GM19023 (cell line): ENCODE results near the gene BDH1.

ENCODE experiments used
- ATAC-seq: cut with Tn5 transposase; IDR thresholded peaks from one replicate; pipeline ENCODE4 v1.9.1; 2021; ENCODE audit warnings: mild to moderate bottlenecking, moderate library complexity; ENCODE audit not compliant: unreplicated experiment

Gene BDH1

DNA sequence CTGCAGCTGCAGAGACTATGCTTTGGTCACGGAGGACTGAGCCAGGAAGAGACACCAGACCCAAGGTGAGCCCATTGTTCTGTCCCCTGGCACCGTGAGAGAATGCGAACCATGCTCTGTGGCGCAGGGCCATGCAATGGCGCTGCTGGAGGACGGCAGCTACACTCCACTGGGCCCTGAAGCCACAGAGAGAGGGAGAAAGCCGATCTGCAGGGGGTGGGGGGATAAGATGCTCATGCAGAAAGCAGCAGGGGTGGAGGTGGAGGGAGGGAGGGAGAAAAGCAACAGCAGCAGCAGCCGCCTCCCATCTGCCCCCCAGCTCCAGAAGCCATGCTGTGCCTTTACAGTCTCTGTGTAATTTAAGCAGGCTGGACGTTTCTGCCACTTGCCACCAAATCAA, 5.3 kb downstream of the BDH1 start:
- ATAC-seq, result no peak

DNA sequence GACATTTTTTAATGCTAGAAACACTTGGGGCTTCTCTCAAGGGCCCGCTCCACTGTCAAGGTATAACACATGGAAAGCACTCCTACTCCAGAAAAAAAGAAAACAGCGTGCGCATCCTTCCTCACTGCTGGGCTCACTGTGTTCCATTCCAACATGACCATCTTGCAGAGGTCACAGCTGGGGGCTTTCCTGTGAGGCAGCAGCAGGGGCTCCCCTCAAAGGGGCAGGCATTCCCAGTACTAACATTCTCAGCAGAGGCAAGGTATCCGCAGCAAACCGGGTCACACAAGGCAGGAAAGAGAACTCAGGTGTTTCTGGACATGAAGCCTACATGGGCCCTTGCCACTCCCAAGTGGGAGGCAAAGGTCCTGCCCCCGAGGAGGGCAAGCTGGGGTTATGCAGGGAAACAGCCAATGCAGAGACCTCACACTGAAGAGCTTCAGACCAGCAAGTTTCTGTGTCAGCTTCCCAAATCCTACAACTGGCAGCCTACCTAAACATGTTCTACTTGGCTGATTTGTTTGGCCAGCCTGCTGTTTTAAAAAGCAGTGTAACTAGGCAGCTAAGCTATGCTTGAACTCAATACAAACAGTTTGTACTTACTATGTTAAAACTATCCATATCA, 6.4 kb downstream of the BDH1 start:
- no peak for ATAC-seq

DNA sequence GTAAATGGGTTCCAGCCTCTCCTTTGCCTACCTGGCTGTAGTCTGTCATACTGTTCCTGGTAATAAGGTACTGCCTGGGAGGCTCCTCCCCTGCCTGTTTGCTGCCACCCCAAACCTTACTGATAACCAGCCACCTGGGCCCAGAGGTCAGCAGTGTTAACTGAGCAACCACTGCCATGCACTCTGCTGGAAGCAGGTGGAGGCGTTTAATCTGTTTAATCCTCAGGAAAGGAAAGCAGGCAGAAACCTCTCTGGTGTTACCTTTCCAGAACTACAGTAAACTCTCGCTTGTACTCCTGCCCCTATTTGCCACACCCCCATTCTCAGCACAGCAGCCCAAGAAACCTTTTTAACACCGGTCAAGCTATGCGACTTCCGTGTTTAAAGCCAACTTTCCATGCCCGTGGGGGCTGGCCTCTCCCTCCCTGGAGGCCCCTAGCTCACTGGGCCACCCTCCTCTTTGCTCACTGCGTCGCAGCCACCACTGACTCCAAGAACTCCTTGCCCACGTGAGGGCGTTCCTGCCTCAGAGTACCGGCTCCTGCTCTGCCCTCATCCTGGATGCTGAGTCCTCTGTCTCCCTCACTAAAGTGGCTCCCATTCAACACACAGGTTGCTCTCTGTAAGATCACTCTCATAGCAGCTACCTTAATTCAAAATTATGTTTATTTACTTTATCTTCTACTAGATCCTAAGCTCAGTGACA, 8.3 kb downstream of the BDH1 start:
- ATAC-seq, result no peak

DNA sequence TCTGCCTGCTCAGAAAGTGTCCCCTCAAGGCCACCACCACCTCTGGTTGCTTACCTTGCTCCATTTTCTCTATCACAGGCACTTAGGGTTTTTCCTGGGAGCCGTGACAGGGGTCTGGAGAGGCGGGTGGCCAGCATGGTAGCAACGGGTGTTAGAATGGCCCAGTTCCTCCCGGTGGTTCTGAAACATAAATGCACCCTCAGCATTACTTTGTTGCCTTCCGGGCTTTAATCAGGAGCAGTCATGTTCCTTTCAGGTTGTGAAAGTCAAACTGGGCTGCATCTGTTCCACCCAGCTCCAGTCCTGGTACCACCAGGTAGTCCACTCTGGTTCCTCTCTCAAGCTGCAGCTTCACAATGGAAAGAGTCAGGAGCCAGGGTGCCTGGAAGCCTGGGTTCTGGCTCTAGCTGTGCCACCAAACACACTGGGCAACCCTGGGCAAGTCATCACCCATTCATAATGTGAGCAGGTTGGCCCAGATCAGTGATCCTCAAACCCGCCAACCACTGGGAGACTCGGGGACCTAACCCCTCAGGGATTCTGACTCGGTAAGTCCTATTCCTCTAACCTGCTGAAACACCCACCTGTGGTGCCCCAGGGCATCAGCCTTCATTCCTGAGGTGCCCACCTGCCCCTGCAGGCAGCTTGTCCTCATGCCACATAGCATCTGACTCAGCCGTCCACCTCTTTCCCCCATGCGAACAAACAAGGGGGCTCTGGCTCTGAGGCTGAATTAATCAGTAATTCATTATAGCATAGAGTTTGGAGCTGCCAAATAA, 9.3 kb downstream of the BDH1 start:
- no peak for ATAC-seq

DNA sequence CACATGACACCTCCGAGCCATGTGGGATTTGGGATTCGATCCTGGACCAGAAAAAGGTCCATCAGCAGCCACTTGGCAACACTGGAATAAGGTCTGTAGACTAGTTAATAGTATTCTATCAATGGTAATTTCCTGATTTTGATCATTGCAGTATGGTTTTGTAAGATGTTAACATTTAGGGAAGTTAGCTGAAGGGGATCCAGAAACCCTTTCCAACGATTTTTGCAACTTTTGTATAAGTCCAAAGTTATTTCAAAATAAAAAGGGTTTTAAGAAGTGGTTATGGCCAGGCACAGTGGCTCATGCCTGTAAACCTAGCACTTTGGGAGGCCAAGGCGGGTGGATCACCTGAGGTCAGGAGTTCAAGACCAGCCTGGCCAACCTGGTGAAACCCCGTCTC, 10.2 kb downstream of the BDH1 start:
- ATAC-seq, result no peak

DNA sequence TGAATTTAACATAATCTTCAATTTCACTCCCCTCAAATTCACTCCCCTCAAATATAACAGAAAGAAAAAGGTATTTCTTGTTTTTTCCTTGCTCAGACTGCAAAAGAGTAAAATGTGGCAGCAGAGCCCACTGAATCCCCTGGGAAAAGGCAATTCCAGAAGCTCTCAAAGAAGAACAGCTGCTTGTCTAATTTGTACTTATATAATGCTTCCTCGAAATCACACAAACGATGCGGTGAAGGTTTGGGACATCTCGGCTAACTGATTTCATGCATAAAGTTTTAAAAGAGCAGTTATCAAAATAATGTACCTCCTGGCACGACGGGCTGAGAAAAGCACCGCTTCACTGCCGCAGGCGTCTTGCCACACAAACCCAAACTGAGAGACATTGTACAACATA, 10.7 kb downstream of the BDH1 start:
- no peak for ATAC-seq

DNA sequence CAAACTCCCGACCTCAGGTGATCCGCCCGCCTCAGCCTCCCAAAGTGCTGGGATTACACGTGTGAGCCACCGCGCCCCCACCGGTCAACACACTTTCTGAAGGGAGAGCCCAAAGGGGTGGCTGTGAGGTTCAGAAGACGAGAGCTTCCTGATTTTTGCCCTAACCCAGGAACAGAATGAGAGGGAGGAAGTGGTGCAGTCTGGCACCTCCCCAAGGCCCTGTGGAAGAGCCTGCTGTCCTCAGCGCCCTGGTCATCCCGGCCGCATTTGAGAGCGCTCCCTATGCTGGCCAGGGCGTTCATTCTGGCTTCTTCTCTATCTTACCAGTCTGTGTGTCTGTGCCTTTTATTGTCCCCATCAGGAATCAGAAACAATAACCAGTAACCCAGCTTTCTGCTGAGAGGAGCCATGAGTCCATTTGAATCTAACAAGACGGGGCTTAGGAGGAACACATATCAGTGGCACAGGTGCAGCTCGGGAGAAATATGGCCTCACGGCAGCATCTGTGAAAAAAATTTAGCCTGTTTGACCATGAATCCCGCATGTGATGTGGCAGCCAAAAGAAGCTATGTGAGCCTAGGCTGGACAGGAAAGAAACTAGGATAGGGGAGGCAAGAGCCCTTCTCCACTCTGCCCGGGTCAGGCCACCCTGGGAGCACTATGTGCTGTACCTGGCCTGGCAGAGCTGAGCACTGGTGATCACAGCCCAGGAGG, 12.9 kb downstream of the BDH1 start:
- no peak for ATAC-seq

DNA sequence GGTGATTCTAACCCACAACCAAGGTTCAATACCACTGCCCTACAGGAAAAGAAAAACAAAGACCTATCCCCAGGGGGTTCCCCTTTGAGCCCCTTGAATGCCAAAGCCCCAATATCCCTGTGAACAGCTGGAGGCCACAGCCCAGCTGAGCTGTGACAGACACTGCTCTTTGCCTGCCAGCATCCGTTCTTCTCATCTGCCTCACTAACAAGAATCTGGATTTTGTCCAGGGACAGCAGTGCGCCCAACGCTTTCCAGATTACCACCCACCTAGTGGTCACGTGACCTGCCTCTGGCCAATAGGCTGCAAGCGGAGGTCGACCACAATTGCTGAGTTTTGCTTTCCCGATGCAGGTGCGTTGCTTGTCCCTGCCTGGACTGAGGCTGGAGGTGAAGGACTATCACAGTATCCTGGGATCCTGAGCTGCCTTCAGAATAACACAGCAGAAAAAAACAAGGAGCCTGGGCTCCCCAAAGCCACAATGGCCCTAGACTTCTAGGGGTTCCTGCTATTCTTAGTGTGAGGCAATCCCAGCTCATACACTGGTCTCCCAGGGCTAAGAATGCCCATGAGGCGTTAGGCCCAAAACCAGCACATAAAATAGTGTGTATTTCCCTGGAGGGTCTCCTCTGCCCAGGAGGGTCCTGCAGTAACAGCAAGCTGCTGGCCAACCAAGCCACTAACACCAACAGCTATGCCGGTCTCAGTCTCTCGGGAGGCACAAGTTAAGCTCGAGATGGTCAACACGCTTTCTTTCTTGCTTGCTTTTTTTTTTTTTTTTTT, 13.8 kb downstream of the BDH1 start:
- no peak for ATAC-seq

DNA sequence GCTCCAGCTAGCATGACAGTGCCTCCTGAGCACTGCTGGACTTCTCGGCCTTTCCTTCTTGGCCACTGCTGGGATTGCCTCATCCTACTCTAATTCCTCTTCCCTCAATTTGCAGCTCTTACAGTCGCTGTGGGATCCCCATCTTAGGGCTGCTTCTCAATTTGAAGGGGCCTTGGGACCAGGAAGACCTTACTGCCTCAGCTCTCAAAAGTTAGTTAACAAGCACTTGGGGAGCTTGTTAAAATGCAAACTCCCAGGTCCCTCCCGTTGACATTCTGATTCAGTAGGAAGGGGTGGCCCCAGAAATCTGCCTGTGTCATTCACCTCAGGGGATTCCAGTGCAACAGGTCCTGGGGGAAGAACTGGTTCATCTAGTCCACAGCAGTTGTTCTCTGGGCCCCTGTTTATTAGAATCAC, 14.8 kb downstream of the BDH1 start:
- ATAC-seq, result no peak

DNA sequence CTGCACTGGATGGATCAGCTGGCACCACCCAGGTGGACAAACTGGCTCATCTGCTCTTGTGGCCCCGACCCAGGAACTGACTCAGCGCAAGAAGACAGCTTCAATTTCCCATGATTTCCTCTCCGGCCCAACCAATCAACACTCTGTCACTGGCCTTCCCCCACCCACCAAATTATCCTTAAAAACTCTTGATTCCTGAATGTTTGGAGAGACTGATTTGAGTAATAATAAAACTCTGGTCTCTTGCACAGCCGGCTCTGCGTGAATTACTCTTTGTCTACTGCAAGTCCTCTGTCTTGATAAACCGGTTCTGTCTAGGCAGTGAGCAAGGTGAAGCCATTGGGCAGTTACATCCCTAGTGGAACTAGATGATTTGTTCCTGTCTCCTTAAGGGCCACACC, 16.1 kb downstream of the BDH1 start:
- no peak for ATAC-seq

DNA sequence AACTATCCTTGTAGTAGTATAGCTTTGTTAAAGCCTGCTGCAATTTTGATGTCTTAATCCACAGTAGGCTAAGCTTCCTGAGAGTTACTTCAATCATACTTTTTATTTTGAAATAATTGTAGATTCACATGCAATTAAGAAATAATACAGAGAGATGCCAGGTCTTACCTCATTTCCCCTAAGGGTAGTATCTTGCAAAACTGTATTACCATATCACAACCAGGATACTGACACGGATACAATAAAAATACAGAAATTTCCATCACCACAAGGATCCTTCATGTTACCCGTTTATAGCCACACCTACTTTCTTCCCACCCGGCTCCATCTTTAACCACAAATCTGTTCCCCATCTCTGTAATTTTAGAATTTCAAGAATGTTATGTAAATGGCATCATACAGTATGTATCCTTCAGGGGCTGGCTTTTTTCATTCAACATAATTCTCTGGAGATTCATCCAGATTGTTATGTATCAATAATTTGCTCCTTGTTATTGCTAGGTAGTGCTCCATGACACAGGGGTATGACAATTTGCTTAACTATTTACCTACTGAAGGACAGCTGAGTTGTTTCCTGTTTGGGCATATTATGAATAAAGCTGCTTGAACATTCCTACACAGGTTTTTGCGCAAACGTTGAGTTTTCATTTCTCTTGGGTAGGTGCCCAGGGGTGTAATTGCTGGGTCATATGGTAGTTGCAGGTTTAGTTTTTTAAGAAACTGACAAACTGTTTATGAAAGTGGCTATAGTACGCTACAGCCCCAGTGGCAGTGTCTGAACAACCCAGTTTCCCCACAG, 21.6 kb downstream of the BDH1 start:
- ATAC-seq, result no peak

DNA sequence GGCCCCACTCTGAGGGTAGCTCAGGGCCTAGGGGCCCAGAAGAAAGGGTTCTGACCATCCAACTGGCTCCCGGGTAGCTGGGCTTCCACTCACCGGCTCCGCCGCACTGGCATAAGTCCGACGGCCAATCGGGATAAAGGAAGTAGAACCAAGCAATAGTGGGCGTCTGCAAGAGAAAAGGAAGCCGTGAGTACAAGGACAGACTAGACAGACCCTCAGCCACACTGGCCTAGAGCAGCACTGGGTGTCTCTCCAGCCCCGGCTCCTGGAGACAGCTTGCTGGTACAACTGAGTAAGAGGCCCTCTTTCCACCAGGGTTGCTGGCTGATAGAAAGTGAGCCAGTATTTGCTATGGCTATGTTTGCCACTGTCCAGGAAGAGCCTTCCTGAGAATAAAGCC, 22.4 kb downstream of the BDH1 start:
- ATAC-seq, result no peak

DNA sequence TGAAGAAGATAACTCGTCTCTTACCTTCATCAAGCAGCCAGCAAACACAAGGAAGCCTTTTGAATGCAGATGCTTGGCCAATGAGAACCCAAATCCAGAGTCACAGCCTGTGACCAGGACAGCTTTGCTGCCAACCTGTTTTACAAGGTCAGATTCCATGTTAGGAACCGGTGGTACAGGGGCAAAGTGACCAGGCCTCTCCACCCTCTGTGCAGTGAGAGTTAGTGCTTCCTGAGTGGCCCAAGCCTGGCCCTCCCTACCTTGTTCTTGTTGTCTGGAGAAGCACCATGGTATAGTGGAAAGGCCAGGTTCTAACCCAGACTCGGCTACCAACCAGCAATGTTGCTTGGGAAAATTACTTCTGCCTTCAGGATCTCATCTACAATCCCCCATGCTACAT, 23.4 kb downstream of the BDH1 start:
- ATAC-seq, result no peak

DNA sequence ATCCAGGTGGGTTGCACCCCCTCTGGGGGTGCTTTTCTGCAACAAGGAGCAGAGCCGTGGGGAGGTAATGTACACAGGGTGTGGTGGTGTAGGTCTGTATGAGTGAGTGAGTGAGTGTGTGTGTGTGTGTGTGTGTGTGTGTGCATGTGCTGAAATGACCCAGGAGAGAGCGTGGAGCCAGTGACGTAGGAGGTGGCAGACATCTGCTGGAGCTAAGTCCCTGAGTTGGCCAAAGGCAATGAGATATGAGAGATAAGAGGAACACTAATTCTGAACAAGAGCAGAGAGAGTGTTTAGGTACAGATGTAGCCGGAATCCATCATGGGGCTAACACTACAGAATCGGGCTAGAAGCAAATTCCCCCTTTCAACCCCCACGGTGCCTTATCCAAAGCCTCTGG, 27.6 kb downstream of the BDH1 start:
- no peak for ATAC-seq

DNA sequence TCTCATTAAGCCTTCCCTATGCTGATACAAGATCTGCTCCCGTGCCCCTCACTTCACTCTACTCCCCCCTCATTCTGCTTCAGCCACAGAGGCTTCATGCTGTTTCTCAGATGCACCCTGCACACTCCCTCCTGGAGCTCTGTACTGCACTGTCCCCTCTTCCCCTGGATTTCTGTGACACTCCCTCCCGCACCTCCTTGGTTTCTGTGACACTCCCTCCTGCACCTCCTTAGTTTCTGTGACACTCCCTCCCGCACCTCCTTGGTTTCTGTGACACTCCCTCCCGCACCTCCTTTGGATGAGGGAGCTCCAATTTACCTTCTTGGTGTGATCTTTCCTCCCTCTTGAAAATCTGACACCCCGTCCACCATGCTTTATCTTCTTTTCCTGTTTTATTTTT, 28.2 kb downstream of the BDH1 start:
- no peak for ATAC-seq

DNA sequence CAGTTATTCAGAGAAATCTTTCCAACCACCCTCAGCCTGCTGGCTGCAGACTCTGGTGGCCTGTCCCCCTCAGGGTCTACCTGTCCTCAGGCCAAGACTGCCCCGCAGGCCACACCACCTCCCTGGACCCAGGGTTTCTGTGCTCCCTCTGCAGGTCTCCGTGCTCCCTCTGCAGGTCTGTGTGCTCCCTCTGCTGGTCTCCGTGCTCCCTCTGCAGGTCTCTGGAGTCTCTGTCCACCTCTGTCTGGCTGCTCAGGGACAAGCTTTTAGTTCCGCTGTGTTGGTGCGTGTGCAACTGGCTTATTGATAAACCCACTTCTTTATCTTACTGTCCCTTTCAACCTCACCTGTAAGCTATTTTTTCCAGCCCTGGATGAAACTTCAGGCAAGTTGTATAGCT, 30.1 kb downstream of the BDH1 start:
- no peak for ATAC-seq

DNA sequence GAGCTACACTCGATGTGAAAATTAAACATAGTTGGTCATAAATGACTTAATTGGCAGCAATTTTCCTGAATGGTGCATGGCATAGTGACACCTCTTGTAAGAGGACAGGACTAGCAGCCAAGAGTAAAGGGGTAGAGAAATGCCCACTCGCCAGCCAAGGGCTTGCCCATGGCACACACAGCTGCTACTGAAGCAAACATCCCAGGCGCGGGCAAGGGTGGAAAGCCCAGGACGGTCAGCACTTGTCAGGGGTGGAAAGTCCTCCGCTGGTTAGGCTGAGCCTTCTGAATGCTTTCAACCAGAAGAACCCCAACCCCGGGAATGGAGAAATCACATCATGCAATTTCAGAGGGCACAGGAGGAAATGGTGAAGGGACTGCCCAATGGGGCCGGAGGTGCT, 31.6 kb downstream of the BDH1 start:
- ATAC-seq, result no peak

DNA sequence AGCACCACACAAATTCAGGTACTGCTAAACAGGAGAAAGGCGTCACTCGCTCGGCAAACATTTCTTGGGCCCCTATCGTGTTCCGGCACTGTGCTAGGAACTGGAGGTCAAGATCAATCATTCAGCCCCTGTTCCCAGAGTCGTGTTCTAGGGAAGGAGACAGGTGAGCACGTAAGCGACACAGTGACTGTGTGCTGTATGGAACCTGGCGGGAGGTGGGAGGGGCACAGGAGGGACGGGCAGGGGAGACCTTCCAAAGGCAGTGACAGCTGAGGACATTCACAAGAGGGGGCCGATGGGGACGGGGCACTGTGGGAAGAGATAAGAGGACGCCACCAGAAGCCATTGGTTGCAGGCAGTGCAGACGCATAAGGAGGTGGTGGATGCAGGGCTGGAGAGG, 32.2 kb downstream of the BDH1 start:
- ATAC-seq, result no peak

DNA sequence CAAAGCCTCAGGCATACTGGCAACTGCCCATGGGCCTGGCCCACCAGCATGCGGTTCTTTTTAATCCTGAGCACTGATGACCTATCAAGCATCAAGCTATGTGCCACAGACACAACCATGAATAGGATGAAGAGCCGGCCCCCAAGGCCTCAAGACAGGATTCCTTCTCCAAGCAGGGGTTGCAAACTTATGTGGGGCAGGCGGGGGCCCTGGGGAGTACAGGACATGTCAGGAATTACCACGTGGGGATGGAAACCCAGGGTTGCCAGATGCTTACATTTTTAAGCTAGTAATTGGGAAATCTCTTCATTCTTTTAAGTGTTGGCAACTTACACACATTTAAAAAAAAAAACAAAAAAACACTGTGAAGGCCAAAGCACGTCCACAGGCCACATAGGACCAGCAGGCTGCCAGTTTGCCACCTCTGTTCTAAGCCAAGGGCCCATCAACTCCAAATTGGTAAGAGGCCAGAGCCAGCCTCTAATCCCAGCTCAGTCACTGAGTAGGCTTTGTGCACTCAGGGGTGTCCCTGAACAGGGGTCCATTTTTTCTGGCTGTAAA, 32.8 kb downstream of the BDH1 start:
- ATAC-seq, result no peak
